Hematopoietic multipotent progenitor cell treated with erythropoietin and hydrocortisone succinate and interleukin-3 and kit ligand, for 15 days (in vitro differentiated cells): ENCODE data around the gene BAZ2A.
A peak's percentile ranks its signal among the peaks of the same experiment; 100 is the strongest.
"Not testable (repeated sequence)": the region's sequence is repeated elsewhere in the genome, so short reads cannot be mapped to it uniquely, and the experiment has no call there.

Experiments
- DNase-seq: peaks from one replicate; pipeline ENCODE4 v3.0.0-alpha.2; 2015; ENCODE audit warnings: low spot score

The BAZ2A gene

DNA sequence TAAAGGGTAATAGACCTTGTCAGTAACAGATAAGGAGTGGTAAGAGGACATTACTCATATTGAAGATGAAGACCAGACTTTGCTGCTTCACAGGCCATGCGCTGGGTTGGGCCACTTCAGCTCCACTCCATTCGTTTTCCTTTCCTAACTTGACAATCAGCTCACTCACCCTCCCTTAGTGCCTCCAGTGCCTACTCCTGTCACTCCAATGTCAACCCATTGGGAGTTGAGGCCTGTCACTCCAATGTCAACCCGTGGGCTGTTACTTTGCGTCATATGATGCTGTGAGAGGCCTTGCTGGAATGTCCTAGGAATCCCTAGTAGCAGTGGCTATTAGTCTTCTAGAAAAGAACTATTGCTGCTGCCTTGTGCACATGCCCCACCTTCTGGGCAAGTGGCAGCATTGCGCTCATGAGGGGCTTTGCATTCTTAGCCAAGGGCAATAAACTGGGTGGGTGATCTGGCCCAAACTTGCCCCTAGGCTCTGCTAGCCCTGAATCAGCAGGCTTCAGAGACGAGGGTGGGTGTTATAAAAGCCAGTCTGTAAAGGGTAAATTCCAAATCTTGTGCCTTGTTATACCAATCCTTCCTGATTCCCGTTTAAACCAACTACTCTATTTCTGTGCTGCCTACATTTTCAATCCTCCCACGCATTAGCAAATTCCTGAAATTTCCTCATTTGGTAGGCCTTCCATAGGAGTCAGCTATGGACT, 36.1 kb downstream of the BAZ2A start:
- peak; percentile 58 for DNase-seq

DNA sequence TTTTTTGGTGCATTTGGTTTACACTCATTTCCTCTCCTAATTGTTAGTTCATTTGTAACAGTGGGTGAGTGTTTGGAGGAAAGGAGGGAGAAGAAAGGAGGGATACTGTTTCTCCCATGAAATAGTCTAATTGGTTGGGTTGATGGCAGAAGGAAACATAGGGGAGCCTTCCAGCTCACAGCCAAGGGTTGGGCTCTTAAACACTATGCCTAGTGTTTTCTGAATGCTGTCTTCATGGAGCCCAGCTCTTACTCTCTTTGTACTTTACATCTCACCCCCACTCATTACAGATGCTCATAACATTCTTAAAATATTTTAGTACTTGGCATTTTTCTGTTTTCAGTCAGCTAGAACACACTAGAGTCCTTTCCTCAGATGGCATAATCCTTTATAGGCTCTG, 38.2 kb downstream of the BAZ2A start:
- no peak for DNase-seq

DNA sequence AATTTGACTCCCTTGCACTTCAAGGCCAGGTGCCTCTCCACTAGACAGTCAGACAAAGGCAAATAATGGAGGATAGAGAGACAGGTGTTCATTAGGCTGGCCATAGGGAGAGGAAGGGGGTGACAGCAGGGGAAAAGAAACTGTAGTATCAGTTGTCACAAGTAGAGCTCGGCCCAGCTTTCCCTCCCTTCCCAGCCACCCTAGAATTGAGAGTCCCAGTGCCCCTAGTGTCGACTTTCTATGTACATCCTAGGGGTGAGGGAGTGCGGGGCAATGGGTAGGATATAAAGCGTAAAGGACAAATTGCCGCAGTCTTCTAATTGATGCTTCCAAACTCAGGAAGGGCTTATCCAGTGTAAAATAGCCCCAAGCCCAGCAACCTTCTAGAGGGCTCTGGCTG, 39.0 kb downstream of the BAZ2A start:
- no peak for DNase-seq

DNA sequence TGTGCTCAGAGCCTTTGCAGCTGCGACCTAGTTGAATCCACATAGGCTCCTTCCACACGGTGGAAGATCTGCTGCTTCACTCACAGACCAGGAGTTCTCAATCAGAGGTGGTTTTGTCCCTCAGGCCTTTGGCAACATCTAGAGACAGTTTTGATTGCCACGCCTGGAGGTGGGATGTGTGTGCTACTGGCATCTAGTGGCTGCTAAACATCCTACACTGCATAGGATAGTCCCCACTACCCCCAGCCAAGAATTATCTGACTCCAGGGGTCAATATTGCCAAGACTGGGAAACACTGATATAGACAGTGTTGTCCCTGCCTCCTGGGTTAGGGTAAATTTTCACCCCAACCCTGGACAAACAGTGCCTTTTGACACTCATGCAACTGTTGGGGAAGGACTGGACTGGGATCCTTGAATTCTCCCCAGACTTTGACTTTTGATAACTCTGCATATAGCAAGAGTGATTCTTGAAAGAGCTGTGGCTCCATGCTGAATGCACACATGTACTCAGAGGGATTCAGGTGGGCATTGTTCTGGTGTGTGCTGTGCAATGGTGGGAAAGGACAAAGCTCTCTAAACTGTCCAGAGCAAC, 39.8 kb downstream of the BAZ2A start:
- no peak for DNase-seq

DNA sequence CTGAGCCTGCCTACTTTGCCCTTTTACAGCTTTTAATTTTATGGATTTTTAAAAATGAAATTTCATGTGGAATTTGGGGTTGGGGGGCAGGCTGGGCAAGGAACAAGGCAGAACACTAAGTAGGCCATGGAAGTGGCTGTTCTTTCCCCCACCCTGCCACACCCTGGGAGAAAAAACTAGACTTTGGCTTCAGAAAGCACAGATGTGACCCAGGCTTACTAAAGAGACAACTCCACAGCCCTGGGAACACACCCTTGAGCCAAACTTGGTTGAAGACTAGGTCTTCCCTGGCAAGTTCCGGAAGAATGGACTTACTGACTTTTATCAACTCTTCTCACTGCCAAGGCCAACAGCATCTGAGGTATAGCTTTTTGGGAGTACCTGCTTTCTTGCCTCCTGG, 40.3 kb downstream of the BAZ2A start:
- DNase-seq = no peak

DNA sequence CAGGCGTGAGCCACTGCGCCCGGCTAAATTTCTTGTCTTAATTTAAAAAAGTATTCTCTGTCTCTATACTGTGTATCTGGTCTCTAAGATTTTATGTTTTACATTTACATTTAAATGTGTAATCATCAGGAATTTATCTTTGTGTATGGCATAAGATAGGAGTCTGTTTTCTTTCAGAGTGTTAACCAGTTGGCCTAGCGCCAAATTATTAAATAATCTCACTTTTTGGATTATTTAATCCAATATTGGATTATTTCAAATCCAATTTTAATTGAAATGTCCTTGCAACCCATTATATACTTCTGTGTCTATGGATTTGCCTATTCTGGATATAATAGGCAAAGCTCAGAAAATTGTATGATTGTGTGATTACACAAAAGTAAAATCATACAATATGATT, 45.0 kb downstream of the BAZ2A start:
- DNase-seq = no peak

DNA sequence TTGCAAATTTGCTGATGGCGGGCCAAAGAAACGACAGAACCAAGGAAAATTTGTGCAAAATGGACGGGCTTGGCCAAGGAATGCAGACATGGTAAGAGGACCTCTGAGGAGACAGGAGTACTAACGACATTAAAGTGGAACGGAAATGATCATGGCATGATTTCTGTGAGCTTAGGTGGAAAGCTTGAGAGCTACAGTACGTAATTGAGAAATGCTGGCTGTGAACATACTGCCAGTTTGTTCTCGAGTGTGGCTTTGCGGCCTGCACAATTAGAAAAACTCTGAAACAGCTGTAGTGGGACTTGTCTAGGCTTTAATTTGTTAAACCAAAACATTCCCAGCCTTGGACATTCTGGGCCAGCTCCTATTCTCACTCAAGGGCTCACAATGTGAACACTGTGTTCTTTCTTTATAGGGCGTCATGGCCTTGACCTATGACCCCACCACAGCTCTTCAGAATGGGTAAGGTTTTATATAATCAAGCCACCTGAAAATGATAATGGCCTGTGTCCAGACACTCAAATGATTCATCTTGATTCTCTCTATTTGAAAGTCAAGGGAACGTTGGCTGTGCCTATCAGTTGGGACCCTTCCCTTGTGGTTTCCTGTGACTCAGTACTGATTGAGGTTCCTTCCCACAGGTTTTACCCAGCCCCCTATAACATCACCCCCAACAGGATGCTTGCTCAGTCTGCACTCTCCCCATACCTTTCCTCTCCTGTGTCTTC, 48.5 kb downstream of the BAZ2A start:
- no peak for DNase-seq

DNA sequence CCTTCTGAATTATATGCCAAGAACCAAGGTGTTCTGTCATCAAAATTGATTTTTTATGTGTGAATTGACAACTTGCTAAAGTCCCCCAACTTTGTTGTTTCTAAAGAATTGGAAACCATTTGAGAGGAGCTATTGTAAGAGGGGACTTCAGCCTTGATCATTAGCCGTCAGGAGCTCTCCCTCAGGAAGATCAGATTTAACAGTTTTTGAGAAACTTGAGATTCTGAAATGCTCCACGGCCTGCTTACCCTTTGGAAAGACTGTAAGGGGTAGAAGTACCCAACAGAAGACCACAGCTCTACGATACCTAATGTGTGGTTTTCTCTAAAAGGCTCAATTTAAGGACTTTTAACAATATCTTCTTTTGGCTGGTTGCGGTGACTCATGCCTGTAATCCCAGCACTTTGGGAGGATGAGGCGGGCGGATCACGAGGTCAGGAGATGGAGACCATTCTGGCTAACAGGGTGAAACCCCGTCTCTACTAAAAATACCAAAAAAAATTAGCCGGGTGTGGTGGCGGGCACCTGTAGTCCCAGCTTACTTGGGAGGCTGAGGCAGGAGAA, 51.1 kb downstream of the BAZ2A start:
- DNase-seq = no peak

DNA sequence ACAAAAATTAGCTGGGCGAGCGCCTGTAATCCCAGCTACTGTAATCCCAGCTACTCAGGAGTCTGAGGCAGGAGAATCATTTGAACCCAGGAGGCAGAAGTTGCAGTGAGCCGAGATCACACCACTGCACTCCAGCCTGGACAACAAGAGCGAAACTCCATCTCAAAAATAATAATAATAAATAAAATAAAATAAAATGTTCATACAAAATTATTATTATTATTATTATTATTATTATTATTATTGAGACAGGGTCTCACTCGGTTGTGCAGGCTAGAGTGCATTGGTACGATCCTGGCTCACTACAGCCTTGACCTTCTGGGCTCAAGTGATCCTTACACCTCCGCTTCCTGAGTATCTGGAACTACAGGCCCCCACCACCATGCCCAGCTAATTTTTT, 52.9 kb downstream of the BAZ2A start:
- not testable (repeated sequence) for DNase-seq

DNA sequence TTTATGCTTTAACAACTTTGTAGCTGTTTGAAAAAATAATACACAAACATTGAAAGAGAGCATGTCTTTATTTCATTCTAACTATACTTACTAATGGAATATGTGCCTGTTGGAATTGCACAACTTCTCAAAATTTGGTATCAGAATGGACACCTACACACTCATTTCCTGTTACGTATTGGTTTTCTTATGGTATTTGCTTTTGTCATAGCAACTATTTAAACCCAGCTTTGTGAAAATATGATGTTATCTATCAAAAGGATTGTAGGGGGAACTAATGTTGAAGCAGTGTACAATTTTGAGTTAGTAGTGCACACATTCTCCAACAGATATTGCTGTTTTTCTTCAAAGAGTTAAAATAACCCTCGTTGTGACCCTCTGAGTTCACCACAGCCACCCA, 55.9 kb downstream of the BAZ2A start:
- DNase-seq = no peak

DNA sequence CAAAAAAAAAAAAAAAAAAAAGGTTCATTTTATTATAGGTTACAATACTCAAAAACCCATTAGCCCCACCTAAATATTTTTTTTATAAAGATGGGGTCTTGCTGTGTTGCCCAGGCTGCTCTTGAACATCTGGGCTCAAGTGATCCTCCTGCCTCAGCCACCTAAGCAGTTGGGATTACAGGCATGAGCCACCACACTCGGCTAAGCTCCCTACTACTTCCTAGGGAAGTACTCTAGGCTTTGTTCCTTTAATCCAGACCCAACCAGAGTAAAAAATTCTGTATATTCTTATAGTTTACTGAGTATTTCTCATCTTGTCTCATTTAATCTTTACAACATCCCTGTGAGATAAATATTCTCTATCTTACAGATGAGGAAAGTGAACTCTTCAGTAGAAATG, 57.8 kb downstream of the BAZ2A start:
- DNase-seq = no peak

DNA sequence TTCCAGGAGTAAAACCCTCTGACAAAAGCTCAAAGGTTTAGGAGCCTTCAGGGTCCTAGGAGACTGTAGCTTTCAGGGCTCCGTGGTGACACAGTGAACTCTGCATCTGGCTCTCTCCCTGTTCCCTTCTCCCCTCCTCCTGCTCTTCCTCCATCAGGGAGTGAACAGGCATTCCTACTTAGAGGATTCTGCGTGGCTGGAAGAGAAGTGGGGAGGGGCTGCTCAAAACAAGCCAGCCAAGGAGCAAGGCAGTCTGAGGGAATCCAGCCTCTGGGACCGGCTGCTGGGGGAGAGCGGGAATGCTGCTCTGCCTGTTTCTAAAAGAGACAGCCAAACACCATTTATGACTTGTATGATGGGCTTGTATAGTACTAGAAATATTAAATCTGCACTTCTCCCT, 59.0 kb downstream of the BAZ2A start:
- no peak for DNase-seq

DNA sequence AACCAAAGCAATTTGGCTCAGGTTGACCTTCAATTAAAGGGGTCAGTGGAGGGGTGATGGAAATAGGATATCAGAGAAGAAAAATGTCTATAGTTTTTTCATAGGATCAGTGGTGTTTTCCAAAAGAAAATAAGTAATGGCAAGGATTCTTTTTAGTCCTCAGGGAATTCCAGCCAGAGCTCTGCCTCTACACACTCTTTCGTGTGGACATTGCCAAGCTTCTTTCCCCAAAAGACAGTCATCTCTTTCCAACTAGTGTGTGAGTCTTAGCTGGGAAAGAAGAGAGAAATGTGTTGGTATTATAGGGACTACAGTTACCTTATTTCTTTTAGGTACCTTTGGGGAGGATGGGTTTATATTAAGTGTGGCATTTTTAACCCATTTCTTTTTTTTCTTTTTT, 62.0 kb downstream of the BAZ2A start:
- DNase-seq = no peak

DNA sequence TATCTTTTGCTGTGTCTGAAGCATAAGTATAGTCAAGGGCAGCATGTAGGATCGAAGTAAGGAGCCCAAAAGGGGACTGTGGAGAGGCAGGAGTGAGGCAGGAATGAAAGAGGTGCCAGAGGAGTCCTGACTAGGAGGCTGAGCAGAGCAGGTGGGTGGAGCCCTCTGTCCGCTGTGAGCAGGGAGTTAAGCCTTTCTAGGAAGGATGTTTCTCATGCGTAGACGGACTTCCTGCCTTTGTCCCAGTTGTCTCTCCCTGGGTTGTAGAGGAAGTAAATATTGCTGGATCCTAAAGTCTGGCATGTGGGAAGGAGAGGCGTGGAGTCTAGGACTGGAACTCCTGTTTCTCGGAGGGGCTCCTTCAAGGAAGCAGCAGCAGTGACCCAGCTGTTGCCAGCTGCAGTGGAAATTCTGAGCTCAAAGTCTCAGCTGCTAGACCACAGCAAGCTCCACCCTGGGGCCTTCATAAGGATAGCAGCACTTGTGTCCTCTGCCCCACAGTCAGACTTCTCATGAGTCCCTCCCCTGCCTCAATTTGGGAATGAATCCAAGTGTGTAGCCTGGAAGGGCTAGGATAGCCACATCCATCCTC, 64.5 kb downstream of the BAZ2A start:
- no peak for DNase-seq

DNA sequence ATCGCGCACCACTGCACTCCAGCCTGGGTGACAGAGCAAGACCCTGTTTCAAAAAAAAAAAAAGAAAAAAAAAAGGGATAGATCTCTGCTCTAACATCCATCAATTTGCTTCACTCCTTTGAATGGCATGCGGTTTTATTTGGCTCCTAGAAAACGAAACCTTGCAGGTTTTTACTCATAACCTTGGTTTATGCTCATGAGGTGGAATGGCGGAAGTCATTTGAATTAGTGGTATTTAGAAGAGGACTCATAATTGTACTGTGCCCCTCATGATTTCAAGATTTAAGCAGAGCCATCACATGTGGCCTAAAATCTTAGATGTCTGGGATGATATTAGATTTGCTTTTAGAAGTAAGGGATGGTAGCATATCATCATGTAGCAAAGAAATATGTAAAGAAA, 79.1 kb downstream of the BAZ2A start:
- DNase-seq = no peak

DNA sequence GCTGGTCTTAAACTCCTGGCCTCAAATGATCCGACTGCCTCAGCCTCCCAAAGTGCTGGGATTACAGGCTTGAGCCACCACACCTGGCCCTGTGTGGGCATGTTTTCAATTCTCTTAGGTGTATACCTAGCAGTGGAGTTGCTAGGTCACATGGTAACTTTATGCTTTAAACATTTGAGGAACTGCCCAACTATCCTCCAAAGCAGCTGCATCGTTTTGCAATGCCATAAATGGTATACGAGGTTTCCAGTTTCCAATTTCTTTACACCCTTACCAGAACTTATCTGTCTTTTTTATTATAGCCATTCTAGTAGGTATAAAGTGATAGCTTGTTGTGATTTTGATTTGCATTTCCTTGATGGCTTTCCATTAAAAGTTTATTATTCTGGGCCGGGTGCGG, 83.4 kb downstream of the BAZ2A start:
- DNase-seq = no peak
